Brain microvascular endothelial cell (primary cell): ENCODE results near the gene CREB3L1.
"Not testable (repeated sequence)": the region's sequence is repeated elsewhere in the genome, so short reads cannot be mapped to it uniquely, and the experiment has no call there.

Source experiments
- DNase-seq: peaks from one replicate; pipeline ENCODE4 v3.0.0-alpha.2; 2020
- H3K27ac ChIP-seq: fragments of 250-450 bp; sonication (Bioruptor Pico); 2 replicates; pipeline ENCODE4 v1.5.1; 2020; ENCODE audit warnings: mild to moderate bottlenecking, moderate library complexity
- H3K27me3 ChIP-seq: fragments of 250-450 bp; sonication (Bioruptor Pico); replicated peaks from 2 replicates; pipeline ENCODE4 v1.5.1; 2020; ENCODE audit warnings: mild to moderate bottlenecking
- H3K36me3 ChIP-seq: fragments of 250-450 bp; sonication (Bioruptor Pico); replicated peaks from 2 replicates; pipeline ENCODE4 v1.5.1; 2020; ENCODE audit warnings: mild to moderate bottlenecking
- H3K4me3 ChIP-seq: 2 replicates; pipeline ENCODE4 v1.5.1; 2011; ENCODE audit warnings: low read depth, mild to moderate bottlenecking, control low read depth, low read length, moderate library complexity
- in situ Hi-C: cut with HindIII; loops from 2 replicates; pipeline ENCODE4 v1.10.0; 2017; ENCODE audit warnings: low sequenced_read_pairs, low pct_ligation_motif_present
- TF ChIP-seq, protein P1 (sequence below): IDR thresholded peaks from 2 replicates; pipeline ENCODE4 v1.5.1; 2011; ENCODE audit warnings: low read depth, mild to moderate bottlenecking, moderate library complexity, low read length, control low read depth, inconsistent platforms; ENCODE audit errors: missing control alignments

CREB3L1 gene

DNA sequence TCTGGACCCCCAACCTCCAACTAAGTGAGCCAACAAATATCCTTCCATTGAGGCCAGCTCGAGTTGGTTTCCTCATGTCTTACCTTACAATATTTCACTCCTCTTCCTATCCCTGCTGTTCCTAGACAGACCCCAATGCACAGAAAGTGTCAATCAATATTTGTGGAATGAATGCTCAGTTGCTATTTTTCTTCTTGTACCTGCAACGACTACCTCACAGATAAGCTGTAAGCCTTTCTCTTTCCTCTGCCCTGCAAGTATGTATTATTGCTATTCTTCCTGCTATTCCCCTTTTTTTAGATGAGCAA, 26.8 kb upstream of the CREB3L1 start:
- in situ Hi-C loops = no loop called here
- no peaks in the 10 kb centered on the region for H3K27me3 ChIP-seq
- H3K27ac ChIP-seq = no peak overlapping the region
- no peaks in the 10 kb centered on the region for H3K36me3 ChIP-seq
- H3K4me3 ChIP-seq = no peak overlapping the region
- TF ChIP-seq, protein P1, sequence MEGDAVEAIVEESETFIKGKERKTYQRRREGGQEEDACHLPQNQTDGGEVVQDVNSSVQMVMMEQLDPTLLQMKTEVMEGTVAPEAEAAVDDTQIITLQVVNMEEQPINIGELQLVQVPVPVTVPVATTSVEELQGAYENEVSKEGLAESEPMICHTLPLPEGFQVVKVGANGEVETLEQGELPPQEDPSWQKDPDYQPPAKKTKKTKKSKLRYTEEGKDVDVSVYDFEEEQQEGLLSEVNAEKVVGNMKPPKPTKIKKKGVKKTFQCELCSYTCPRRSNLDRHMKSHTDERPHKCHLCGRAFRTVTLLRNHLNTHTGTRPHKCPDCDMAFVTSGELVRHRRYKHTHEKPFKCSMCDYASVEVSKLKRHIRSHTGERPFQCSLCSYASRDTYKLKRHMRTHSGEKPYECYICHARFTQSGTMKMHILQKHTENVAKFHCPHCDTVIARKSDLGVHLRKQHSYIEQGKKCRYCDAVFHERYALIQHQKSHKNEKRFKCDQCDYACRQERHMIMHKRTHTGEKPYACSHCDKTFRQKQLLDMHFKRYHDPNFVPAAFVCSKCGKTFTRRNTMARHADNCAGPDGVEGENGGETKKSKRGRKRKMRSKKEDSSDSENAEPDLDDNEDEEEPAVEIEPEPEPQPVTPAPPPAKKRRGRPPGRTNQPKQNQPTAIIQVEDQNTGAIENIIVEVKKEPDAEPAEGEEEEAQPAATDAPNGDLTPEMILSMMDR = no peak
- no peak for DNase-seq

DNA sequence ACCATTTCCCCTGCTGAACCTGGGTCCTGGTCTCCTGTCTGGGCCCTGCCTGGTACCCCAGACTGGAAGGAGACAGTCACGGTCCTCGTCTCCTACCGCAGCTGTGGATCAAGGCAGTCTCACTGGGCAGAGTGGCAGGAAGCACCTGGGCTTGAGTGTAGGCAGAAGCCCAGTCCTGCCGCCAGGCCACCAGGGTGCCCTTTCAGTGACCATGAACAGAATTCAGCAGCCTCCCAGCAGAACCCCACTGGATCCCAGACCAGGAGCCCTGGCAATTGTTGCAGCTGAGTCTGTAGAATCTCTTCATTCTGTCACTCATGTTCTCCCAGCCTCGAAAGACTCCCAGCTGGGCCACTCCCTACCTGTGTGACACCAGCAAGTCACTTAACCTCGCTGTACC, 25.5 kb upstream of the CREB3L1 start:
- no peaks in the 10 kb centered on the region for H3K36me3 ChIP-seq
- in situ Hi-C loops = no loop called here
- TF ChIP-seq, protein P1 = no peak
- DNase-seq = no peak
- H3K4me3 ChIP-seq = no peak overlapping the region
- no peaks in the 10 kb centered on the region for H3K27me3 ChIP-seq
- H3K27ac ChIP-seq = no peak overlapping the region

DNA sequence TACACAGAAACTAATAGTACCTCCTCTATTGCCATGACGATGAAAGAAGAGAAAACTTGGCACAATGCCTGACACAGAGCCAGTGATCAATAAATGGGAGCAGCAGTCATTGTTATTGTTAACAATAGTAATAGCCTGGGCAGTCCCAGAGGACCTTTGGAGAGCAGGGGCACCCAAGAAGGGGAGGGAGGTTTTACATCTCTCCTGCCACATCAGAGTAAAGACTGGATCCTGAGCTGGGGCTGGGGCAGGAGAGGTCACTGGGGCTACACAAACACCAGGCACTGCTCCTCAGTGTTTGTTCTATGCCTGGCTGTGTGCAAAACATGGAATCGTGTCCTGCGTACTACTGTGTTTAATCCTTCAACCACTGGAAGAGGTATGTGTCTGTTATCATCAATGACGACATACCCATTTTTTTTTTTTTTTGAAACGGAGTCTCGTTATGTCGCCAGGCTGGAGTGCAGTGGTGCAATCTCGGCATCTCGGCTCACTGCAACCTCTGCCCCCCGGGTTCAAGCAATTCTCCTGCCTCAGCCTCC, 25.0 kb upstream of the CREB3L1 start:
- no peak for DNase-seq
- H3K36me3 ChIP-seq = no peaks in the 10 kb centered on the region
- H3K4me3 ChIP-seq = no peak overlapping the region
- in situ Hi-C loops = no loop called here
- no peaks in the 10 kb centered on the region for H3K27me3 ChIP-seq
- no peak overlapping the region for H3K27ac ChIP-seq
- TF ChIP-seq, protein P1 = no peak

DNA sequence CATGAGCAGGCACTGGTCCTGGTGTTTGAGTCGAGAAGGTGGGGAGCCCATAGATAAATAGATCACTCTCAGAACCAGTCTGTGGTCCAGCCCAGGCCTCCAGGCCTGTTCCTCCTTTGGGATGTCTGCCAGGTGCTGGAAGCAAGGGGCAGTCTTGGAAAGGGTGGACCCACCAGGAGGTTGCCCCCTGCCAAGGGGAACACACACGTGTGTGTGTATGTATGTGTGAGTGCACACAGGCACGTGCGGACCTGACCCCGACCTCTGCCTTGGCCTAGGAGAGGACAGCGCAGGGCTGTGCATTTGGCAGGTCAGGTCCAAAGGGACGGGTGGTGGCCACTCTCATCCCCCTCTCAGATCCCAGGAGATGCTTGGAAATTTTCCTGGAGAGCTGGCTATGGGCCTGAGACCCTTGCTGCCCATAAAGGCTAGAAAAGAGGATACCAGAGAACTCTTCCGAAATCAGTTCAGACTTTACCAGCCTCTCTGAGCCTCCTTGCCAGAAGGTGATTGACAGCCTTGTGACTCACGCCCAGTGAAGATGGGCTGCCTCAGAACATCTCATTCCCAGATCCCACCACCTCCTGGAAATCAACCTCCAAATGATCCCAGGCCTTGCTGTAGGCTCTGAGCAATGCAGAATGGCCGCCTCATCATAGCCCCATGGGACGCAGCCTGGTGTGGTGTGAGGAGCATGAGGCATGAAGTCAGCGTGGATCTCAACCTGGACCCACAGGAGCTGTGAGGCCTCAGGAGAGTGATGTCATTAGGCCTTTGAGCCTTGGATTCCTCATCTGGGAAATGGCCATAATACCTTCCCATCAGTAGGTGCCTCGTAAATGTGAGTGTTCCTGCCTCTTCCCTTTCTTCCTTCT, 24.0 kb upstream of the CREB3L1 start:
- no peak overlapping the region for H3K27ac ChIP-seq
- in situ Hi-C loops = no loop called here
- H3K4me3 ChIP-seq = no peak overlapping the region
- H3K36me3 ChIP-seq = no peaks in the 10 kb centered on the region
- TF ChIP-seq, protein P1 = no peak
- H3K27me3 ChIP-seq = no peaks in the 10 kb centered on the region
- DNase-seq = peak; percentile 47

DNA sequence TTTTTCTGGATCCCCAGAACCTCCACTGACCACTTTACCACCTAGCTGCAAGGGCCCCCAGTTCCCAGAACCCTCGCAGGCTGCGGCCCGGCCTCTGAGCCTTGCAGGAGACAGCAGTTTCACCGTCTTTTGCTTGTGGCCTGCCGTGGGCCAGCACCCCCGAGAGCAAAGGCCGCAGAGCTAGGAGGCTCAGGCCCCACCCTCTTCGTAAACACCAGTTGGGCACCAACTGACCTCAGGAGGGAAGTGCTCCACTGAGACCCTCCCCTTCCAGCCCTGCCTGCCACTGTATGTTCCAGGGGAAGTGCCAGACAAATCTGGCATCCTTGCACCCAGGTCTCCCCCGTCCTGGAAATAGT, 23.4 kb upstream of the CREB3L1 start:
- Histone ChIP-seq H3K4me3 (no peak overlapping the region), H3K27me3 (no peaks in the 10 kb centered on the region), H3K36me3 (no peaks in the 10 kb centered on the region), H3K27ac (no peak overlapping the region)
- DNase-seq = no peak
- TF ChIP-seq, protein P1 = no peak
- in situ Hi-C loops = no loop called here

DNA sequence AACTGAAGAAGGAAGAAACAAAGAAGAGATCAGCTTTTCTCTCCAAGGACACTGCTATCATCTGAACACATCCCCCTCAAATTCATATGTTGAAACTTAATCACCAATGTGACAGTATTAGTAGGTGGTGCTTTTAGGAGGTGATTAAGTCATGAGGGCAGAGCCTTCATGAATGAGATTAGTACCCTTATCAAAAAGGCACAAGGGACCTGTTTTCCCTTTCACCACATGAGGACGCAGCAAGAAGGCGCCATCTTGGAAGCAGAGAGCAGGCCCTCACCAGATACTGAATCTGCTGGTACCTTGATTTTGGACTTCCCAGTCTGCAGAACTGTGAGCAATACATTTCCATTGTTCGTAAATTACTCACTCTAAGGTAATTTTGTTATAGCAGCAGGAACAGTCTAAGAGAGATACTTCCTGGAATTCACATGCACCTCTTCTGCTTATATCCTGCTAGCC, 20.9 kb upstream of the CREB3L1 start:
- no peak for DNase-seq
- no peaks in the 10 kb centered on the region for H3K27me3 ChIP-seq
- in situ Hi-C loops = no loop called here
- no peak overlapping the region for H3K4me3 ChIP-seq
- TF ChIP-seq, protein P1 = no peak
- H3K27ac ChIP-seq = no peak overlapping the region
- no peaks in the 10 kb centered on the region for H3K36me3 ChIP-seq

DNA sequence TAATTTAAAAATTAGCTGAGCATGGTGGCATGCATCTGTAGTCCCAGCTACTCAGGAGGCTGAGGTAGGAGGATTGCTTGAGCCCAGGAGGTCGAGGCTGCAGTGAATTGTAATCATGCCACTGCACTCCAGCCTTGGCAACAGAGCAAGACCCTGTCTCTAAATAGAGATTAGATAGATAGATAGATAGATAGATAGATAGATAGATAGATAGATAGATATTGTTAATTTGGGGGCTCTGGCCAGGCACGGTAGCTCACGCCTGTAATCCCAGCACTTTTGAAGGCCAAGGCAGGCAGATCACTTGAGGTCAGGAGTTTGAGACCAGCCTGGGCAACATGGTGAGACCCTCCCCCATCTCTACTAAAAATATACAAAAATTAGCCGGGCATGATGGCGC, 18.1 kb upstream of the CREB3L1 start:
- in situ Hi-C loops, H3K4me3 ChIP-seq, H3K36me3 ChIP-seq, DNase-seq, H3K27ac ChIP-seq, H3K27me3 ChIP-seq: not testable (repeated sequence)
